DND-41 (cell line): ENCODE results near the gene ELF1.

Source experiments
- ATAC-seq: fragments of 200-7000 bp; cut with Tn5 transposase; 3 replicates; pipeline ENCODE4 v1.9.1; 2021; ENCODE audit warnings: low read depth; ENCODE audit not compliant: insufficient read depth
- DNase-seq: peaks from one replicate; pipeline ENCODE4 v3.0.0-alpha.2; 2020
- H2AFZ ChIP-seq: 2 replicates; pipeline ENCODE4 v1.6.0; 2012; ENCODE audit warnings: low read depth, low read length
- H3K27ac ChIP-seq: 2 replicates; pipeline ENCODE4 v1.5.1; 2012; ENCODE audit warnings: low read length, inconsistent platforms
- H3K27me3 ChIP-seq: fragments of 200-600 bp; sonication (generic); 2 replicates; pipeline ENCODE4 v1.6.0; 2012; ENCODE audit warnings: low read length, mild to moderate bottlenecking, inconsistent platforms; ENCODE audit not compliant: insufficient read depth, poor library complexity
- H3K36me3 ChIP-seq: 2 replicates; pipeline ENCODE4 v1.5.1; 2012; ENCODE audit warnings: low read length, inconsistent platforms; ENCODE audit not compliant: insufficient read depth
- H3K4me1 ChIP-seq: 2 replicates; pipeline ENCODE4 v1.5.1; 2012; ENCODE audit warnings: mild to moderate bottlenecking, low read length; ENCODE audit not compliant: insufficient read depth
- H3K4me2 ChIP-seq: 2 replicates; pipeline ENCODE4 v1.6.0; 2012; ENCODE audit warnings: mild to moderate bottlenecking, moderate library complexity, low read length, inconsistent platforms; ENCODE audit not compliant: insufficient read depth
- H3K4me3 ChIP-seq, 2 experiments: fragments of 200-600 bp in 1 of 2; shearing (Covaris generic) in 1 of 2; 2 replicates each; pipeline ENCODE4 v1.5.1; 2012 to 2016; ENCODE audit warnings: inconsistent platforms in 2 of 2, low read length in 2 of 2, mild to moderate bottlenecking in 2 of 2, low read depth in 1 of 2, moderate library complexity in 1 of 2
- H3K79me2 ChIP-seq: 2 replicates; pipeline ENCODE4 v1.6.0; 2012; ENCODE audit warnings: low read length, inconsistent platforms; ENCODE audit not compliant: insufficient read depth
- H3K9ac ChIP-seq: 2 replicates; pipeline ENCODE4 v1.6.0; 2012; ENCODE audit warnings: low read depth, mild to moderate bottlenecking, inconsistent platforms, low read length, moderate library complexity
- H3K9me3 ChIP-seq: 2 replicates; pipeline ENCODE4 v1.5.1; 2012; ENCODE audit warnings: low read length, moderate library complexity, mild to moderate bottlenecking, inconsistent platforms; ENCODE audit not compliant: insufficient read depth, severe bottlenecking
- H4K20me1 ChIP-seq: 2 replicates; pipeline ENCODE4 v1.6.0; 2012; ENCODE audit warnings: low read length; ENCODE audit not compliant: insufficient read depth
- CTCF ChIP-seq: IDR thresholded peaks from 2 replicates; pipeline ENCODE4 v1.5.1; 2012; ENCODE audit warnings: borderline replicate concordance, low read length, moderate library complexity, mild to moderate bottlenecking; ENCODE audit not compliant: poor library complexity, severe bottlenecking; ENCODE audit errors: extremely low read depth
- EZH2 ChIP-seq: IDR thresholded peaks from 3 replicates; pipeline ENCODE4 v1.6.1; 2012; ENCODE audit warnings: borderline replicate concordance, low read depth, mild to moderate bottlenecking, moderate library complexity, low read length, inconsistent platforms; ENCODE audit not compliant: severe bottlenecking

ELF1 gene

GRCh38 chr13:40974460-40975407 lies 44.4 kb downstream of the ELF1 start:
- Histone ChIP-seq H3K36me3 (peaks cover 50% of the 10 kb centered on the region), H3K79me2 (peaks cover 100% of the 10 kb centered on the region), H3K27ac (peak overlapping the region; percentile 59), H3K27me3 (no peaks in the 10 kb centered on the region), H3K4me3 (no peak overlapping the region), H3K4me1 (peaks cover 70% of the 10 kb centered on the region), H3K4me2 (peak overlapping the region; percentile 22), H3K9me3 (no peaks in the 10 kb centered on the region), H4K20me1 (peaks cover 73% of the 10 kb centered on the region), H2AFZ (no peak overlapping the region), H3K9ac (no peak overlapping the region)
- ATAC-seq (peak; percentile 89), DNase-seq (peak; percentile 55)
- TF ChIP-seq CTCF (peak; percentile 76), EZH2 (no peak)

- H3K4me2 ChIP-seq, result no peak overlapping the region
- no peaks in the 10 kb centered on the region for H3K9me3 ChIP-seq
- no peak overlapping the region for H3K4me3 ChIP-seq
- peaks cover 57% of the 10 kb centered on the region for H3K4me1 ChIP-seq
- TF ChIP-seq CTCF, result no peak
- no peak for TF ChIP-seq EZH2
- H2AFZ ChIP-seq, result no peak overlapping the region
- H3K36me3 ChIP-seq, result peaks cover 46% of the 10 kb centered on the region
- no peak for ATAC-seq
- H3K79me2 ChIP-seq, result peaks cover 100% of the 10 kb centered on the region
- H3K27ac ChIP-seq, result no peak overlapping the region
- no peaks in the 10 kb centered on the region for H3K27me3 ChIP-seq
- DNase-seq, result no peak
- peaks cover 77% of the 10 kb centered on the region for H4K20me1 ChIP-seq
- H3K9ac ChIP-seq, result no peak overlapping the region
Measured at GRCh38 chr13:40973409-40973808, 45.7 kb downstream of the ELF1 start.

GRCh38 chr13:40971321-40971720 lies 47.8 kb downstream of the ELF1 start:
- peaks cover 100% of the 10 kb centered on the region for H3K79me2 ChIP-seq
- H3K4me3 ChIP-seq, result no peak overlapping the region
- H3K4me2 ChIP-seq, result no peak overlapping the region
- no peak overlapping the region for H2AFZ ChIP-seq
- H3K27ac ChIP-seq, result no peak overlapping the region
- no peak for ATAC-seq
- H3K4me1 ChIP-seq, result peaks cover 42% of the 10 kb centered on the region
- no peak for DNase-seq
- no peak for TF ChIP-seq CTCF
- no peak for TF ChIP-seq EZH2
- peaks cover 87% of the 10 kb centered on the region for H4K20me1 ChIP-seq
- H3K36me3 ChIP-seq, result peaks cover 41% of the 10 kb centered on the region
- no peak overlapping the region for H3K9ac ChIP-seq
- H3K9me3 ChIP-seq, result no peaks in the 10 kb centered on the region
- no peaks in the 10 kb centered on the region for H3K27me3 ChIP-seq
